ENCODE measurements around the gene PADI3.
A peak's percentile ranks its signal among the peaks of the same experiment; 100 is the strongest.

PADI3 gene

GRCh38 chr1:17248781-17249180 is at the start of gene PADI3:
TSS of gene PADI3 (plus strand) at chr1:17249098. CDS start at chr1:17249138, 40 bp downstream.
- DNase-seq: no peak

- DNase-seq: no peak
Observed at GRCh38 chr1:17199267-17200044, 49.4 kb upstream of the PADI3 start.

GRCh38 chr1:17200246-17200645 is 48.7 kb upstream of the PADI3 start:
- no peak for DNase-seq

GRCh38 chr1:17200756-17201155 is 48.1 kb upstream of the PADI3 start:
- DNase-seq: no peak

GRCh38 chr1:17201201-17202021 is 47.5 kb upstream of the PADI3 start:
- DNase-seq: no peak

GRCh38 chr1:17204546-17205440 is 44.1 kb upstream of the PADI3 start, which contains the start of gene PADI1:
TSS of gene PADI1 (plus strand) at chr1:17205128. CDS start at chr1:17205218, 90 bp downstream.
- DNase-seq: no peak

- no peak for DNase-seq
Observed at GRCh38 chr1:17205652-17206051, 43.2 kb upstream of the PADI3 start.

- no peak for DNase-seq
Observed at GRCh38 chr1:17206196-17206595, 42.7 kb upstream of the PADI3 start.

GRCh38 chr1:17207046-17207445 is 41.9 kb upstream of the PADI3 start:
- DNase-seq: no peak

GRCh38 chr1:17207540-17207939 is 41.4 kb upstream of the PADI3 start:
- DNase-seq: no peak

- no peak for DNase-seq
Observed at GRCh38 chr1:17207966-17208418, 40.9 kb upstream of the PADI3 start.

- no peak for DNase-seq
Observed at GRCh38 chr1:17208546-17208945, 40.4 kb upstream of the PADI3 start.

- no peak for DNase-seq
Observed at GRCh38 chr1:17209430-17209829, 39.5 kb upstream of the PADI3 start.

- DNase-seq: no peak
Observed at GRCh38 chr1:17210176-17210575, 38.7 kb upstream of the PADI3 start.

- DNase-seq: no peak
Observed at GRCh38 chr1:17211377-17211776, 37.5 kb upstream of the PADI3 start.

- no peak for DNase-seq
Observed at GRCh38 chr1:17212009-17212408, 36.9 kb upstream of the PADI3 start.

GRCh38 chr1:17212487-17213121 is 36.3 kb upstream of the PADI3 start:
- DNase-seq: peak; percentile 41

GRCh38 chr1:17213148-17213781 is 35.6 kb upstream of the PADI3 start:
- no peak for DNase-seq

- DNase-seq: no peak
Observed at GRCh38 chr1:17213782-17214148, 35.1 kb upstream of the PADI3 start.

GRCh38 chr1:17214876-17215544 is 33.9 kb upstream of the PADI3 start:
- no peak for DNase-seq

GRCh38 chr1:17215545-17215890 is 33.4 kb upstream of the PADI3 start:
- DNase-seq: no peak
